Kidney glomerular epithelial cell (primary cell): ENCODE results near the gene RUSC2.
"Not testable (repeated sequence)": the region's sequence is repeated elsewhere in the genome, so short reads cannot be mapped to it uniquely, and the experiment has no call there.

Source experiments
- DNase-seq: peaks from one replicate; lab custom pipeline; 2025; lab: John Stamatoyannopoulos, UW

RUSC2 gene

DNA sequence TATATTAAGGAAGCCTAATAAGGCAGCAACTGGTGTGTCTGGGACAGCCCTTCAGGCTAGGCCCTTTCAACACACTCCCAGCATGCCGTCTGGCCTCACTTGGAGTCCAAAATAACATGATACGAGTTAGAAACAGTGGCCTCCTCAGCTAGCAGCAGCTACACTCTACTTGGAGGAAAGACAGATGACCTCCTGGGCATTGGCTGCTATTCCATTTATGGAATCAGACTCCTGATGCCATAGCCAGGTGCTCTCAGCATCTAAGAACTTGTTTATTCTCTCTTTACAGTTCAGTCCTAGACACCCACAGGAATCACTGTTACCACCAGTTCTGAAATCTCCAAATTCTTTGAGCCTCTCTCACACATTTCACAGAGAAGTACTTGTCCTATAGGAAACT lies 31.8 kb downstream of the RUSC2 start:
- peak; percentile 23 for DNase-seq

DNA sequence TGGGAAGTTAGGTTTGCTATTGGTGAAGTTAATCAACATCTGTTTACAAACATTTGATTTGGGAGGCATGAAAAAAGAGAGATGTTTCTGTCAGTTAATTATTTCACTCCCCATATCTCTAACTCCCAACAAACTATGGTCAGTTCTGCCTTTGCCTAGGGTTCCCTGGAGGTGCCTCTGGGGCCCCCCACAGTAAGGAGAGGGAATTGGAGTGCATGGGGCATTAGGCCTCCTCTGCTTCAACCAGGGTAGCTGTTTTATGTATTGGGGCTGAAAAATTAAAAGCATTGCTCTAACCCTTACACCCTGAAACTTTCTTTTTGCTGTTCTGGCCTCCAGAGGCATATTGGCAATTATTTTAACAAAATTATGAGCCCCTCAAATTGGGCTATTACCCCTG lies 32.3 kb downstream of the RUSC2 start:
- no peak for DNase-seq

DNA sequence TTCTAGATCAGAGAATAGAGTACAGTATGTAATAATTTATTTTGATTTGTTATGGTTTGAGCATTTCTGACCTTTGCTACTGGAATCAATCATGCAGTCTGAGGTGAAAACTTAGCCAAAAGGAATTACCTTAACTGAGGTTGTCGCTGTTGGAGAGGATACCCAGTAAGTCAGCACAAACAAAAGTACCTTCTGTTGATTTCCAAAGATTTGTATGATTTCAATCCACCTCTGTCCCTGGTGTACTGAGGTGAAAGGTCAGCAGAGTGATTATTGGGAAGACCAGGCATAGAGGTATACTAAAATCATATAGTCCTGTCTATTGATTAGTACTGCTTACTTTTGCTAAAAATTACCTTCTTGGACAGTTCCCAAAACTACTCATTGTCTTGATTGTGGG lies 32.8 kb downstream of the RUSC2 start:
- DNase-seq = no peak

DNA sequence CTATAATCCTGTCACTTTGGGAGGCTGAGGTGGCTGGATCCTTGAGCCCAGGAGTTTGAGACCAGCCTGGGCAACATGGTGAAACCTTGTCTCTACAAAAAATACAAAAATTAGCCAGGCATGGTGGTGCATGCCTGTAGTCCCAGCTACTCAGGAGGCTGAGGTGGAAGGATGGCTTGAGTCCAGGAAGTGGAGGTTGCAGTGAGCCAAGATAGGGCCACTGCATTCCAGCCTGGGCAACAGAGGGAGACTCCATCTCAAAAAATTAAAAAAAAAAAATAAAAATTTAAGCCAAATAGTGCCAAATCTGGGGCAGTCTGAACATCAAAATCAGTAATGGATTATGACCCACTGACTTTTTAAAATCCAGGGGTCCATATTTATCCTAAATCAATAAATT lies 33.6 kb downstream of the RUSC2 start:
- DNase-seq = not testable (repeated sequence)

DNA sequence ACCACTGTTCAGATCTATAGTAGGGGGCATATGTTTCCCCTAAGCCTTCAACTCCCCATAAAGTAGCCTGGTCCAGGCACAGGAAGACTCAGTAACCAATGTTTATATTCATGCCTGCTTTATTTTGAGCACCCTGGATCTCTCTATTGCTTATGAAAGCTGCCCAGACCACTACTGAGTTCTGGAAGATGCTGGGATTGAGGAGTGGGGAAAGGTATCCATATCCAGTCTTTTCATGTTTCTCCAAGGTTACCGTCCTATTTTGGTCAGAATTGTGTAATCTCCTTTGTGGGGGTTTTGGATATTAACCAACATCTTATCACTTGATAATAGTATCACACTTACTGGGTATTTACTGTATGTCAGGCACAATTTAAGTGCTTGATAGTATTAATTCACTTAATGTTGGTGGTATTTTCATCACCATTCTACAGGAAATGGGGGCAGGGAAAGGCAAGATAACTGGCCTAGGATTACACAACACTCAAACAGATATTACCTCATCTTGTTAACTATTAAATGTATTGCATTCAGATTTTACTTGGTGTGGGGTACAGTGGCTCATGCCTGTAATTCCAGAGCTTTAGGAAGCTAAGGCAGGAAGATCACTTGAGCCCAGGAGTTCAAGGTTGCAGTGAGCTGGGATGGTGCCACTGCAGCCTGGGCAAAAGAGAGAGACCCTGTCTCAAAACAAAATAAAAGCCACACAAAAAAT lies 36.3 kb downstream of the RUSC2 start:
- peak; percentile 80 for DNase-seq

DNA sequence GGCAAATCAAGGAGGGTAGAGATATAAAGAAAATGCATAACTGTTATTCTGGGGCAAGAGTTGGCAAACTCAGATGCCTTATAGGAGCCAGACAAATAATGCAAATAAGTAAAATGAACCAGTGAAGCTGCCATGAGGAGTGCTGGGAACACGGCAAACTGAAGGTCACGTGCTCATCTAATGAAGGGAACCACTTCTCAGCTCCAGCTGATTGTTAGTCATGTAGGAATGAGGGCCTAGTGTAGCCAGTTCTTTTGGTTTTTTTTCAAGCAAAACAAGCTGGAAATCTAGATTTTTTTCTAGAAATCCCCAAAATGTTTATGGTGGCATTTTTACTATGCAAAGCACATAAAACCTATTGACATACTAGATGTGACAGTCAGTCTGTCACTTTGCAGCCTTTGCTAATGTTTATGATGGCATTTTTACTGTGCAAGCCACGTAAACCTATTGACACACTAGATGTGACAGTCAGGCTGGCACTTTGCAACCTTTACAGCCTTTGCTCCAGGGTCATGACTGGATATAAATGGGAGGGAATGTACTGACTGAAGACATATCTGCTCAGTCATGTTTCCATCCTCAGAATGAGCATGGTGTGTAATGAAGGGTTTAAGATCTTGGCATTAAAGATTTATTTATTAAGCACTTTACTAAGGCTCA lies 39.4 kb downstream of the RUSC2 start:
- no peak for DNase-seq

DNA sequence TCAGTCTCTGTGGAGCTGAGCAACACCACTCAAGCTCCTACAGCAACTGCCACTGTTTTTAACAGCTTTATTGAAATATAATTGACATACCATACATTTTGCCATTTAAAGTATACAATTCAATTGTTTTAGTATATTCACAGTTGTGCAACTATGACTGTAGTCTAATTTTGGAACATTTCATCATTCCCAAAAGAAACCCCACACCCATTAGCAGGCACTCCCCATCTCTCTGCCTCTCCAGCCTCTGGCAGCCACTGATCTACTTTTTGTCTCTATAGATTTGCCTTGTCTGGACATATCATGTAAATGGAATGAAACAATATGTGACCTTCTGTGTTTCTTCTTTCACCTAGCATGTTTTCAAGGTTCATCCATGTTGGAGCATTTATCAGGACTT lies 43.5 kb downstream of the RUSC2 start:
- no peak for DNase-seq

DNA sequence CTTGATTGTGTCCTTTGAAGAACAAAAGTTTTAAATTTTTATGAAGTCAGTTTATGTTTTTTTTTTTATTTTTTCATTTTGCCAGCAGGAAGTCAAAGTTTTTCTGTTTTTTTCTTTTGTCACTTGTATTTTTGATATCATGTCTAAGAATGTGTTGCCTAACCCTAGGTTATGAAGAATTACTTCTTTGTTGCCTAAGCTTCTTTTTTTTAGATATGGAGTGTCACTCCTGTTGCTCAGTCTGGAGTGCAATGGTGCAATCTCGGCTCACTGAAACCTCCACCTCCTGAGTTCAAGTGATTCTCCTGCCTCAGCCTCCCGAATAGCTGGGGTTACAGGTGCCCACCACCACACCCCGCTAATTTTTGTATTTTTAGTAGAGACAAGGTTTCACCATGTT lies 45.0 kb downstream of the RUSC2 start:
- not testable (repeated sequence) for DNase-seq

DNA sequence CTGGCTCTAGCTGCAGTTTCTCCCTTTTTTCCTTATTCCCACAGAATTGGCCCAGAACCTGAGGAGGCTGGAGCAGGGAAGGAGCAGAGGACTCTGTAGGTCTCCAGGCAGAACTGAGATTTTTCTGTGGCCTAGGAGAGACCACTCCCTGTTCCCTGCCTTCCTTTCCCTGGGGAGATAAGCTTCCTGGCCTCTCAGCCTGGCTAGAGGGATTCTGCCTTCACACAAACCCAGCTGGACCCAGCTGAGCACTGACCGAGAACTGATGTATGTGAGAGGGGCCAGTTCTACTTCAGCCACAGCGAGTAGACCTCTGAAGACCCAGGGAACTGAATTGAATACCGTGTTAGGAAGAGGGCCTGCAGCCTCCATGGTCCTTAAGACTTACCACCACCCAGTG lies 48.0 kb downstream of the RUSC2 start:
- no peak for DNase-seq

DNA sequence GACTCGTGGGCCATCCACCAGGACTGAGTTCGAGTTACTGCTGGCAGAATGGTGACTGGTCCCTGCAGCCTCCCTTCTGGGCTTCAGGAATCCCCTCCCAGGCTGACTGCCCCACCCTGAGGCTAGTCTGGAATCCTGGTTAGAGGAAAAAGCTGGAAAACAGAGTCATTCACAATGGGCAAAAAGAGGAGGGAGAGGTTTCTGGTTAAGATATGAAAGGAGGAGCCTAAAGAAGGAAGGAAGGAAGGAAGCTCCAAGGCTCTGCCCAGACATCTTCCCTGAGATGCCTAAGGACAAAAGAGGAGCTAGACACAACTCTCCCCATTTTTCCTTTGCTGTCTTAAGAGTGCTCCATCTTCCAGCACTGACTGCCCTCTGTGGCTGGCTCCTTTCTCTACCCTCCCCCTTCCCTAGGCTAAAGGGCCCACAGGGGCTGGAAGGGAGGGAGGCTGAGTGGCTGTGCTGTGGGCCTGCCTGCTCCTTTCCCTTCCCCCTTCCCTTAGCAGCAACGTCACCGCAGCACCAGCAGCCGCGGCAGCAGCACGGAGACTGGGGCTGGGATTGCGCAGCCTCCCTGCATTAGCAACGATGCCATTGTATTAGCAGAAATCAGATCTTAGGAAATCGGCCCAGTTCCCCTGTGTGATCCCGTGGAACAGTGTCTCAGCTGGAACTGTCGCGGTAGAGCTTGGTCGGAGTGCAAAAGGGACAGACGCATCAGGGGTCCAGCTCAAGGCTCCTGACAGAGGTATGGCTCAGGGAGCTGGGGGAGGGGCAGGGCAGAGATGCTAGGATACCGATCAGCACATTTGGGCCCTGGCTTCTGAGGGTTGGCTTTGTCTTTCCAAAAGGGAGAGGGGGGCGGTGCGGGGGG lies 48.7 kb downstream of the RUSC2 start:
- peak; percentile 71 for DNase-seq
